Heart left ventricle (tissue), 13 donors: Measurements from ENCODE around the gene SNAP29.

Experiments
- POLR2A ChIP-seq, 2 donors: fragments of 450-650 bp; IDR thresholded peaks; one replicate each; pipeline ENCODE4 v1.6.1; 2017; ENCODE audit warnings: antibody characterized with exemption in 2 of 2, mild to moderate bottlenecking in 2 of 2, moderate library complexity in 2 of 2
- TF ChIP-seq, protein P1 (sequence below), 12 donors: fragments of 200-600 bp; sonication (generic) in 4 of 12; IDR thresholded peaks; one replicate each; pipeline versions ENCODE4 v1.5.0 to v1.8.0; 2018 to 2022; ENCODE audit warnings: antibody characterized with exemption in 12 of 12, mild to moderate bottlenecking in 5 of 12
- donor health status: ischemic (EF 13 %, LVEDD 7.1; RV severe dilation, severe dysfunction).
- donor health status: DM: no; HTN: yes; CAD: no.
- donor health status: DM: no; HTN: no; CAD: no.
- donor health status: ischemic (EF 25% LVEDD 6.9; RV normal size, moderate dysfunction).
- donor health status: ischemic (EF 25% LVEDD 5.7; RV mildly dilated, moderate dysfunction).
- donor health status: ischemic (EF 35%, LVEDD 5.7; RV mildly dilated, moderate dysfunction).
- donor health status: nonischemic (EF 11% LVEDD 7.7; RV severe dilation, severe dysfunction).
- donor health status: DM: yes; HTN: yes; CAD: no.
- donor health status: PGD.
- donor health status: ischemic (EF 29% LVEDD 5.4; RV normal size, mild dysfunction).
- donor health status: nonischemic (EF 23%, LVEDD 6.1; RV moderate dilation, normal function).

DNA sequence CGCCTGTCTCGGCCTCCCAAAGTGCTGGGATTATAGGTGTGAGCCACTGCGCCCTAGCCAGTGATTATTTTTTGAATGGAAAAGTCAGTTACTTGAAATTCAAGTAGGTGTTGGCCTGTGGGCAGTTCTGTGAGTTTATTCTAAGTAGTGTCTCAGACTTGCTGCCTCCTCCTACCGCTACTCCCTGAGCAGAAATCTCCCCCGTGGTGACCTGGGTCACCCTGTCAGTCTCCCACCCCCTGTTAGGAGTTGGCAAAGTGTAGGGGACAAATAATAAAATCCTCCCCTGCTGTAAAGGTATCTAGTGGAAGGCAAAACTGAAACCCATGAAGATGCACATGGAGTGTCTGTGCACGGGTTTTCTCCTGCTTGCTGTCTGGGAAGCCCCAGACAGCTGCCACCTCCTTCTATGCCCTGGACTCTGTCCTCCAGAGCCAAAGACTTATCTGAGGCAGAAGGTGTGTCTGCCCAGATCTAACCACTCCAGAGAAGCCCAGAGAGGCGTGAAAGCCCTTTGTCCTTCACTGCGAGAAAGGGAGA, 26.3 kb downstream of the SNAP29 start:
- TF ChIP-seq, protein P1, sequence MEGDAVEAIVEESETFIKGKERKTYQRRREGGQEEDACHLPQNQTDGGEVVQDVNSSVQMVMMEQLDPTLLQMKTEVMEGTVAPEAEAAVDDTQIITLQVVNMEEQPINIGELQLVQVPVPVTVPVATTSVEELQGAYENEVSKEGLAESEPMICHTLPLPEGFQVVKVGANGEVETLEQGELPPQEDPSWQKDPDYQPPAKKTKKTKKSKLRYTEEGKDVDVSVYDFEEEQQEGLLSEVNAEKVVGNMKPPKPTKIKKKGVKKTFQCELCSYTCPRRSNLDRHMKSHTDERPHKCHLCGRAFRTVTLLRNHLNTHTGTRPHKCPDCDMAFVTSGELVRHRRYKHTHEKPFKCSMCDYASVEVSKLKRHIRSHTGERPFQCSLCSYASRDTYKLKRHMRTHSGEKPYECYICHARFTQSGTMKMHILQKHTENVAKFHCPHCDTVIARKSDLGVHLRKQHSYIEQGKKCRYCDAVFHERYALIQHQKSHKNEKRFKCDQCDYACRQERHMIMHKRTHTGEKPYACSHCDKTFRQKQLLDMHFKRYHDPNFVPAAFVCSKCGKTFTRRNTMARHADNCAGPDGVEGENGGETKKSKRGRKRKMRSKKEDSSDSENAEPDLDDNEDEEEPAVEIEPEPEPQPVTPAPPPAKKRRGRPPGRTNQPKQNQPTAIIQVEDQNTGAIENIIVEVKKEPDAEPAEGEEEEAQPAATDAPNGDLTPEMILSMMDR (IDR thresholded peaks at IDR 0.05), result no peak
- TF ChIP-seq POLR2A (IDR thresholded peaks at IDR 0.05), result no peak
